H1 (cell line): ENCODE results near the gene TMEM18. TPM values are rescaled to one million over a fixed set of nuclear protein-coding genes. Genes with fewer than 3 reads are reported as not detected.

Experiments
- TAF1 ChIP-seq: IDR thresholded peaks from 2 replicates; pipeline ENCODE4 v1.6.1; 2011; ENCODE audit warnings: mild to moderate bottlenecking, low read depth, low read length
- TAF7 ChIP-seq: optimal IDR thresholded peaks from 2 replicates; pipeline ENCODE3; 2011; ENCODE audit warnings: low read depth, mild to moderate bottlenecking, inconsistent platforms, low read length, moderate library complexity, borderline replicate concordance
- polyA plus RNA-seq, 7 experiments: library from polyadenylated mRNA; depleted of rRNA in 3 of 7; stranded (reverse) in 5 of 7; unstranded in 2 of 7; fragments of >200 nt in 5 of 7; fragments of 200-250 nt in 2 of 7; gene quantifications; 1 replicate in 5 of 7; 2 replicates in 1 of 7; 4 replicates in 1 of 7; pipeline versions ENCODE4 v1.2.1 to v1.2.3, GENCODE V29; 2011 to 2013; ENCODE audit warnings: missing spikeins in 2 of 7, mixed read lengths in 2 of 7
- total RNA-seq: library from RNA; stranded (reverse); fragmentation: NEBNext Ultra II Directional; extraction: Animal tissue kit (Norgen Biotek cat#: 25700); gene quantifications from 2 replicates; pipeline ENCODE4 v1.2.1, GENCODE V29; 2021
- TF ChIP-seq, protein P1 (sequence below): IDR thresholded peaks from 2 replicates; pipeline ENCODE4 v1.6.1; 2012; ENCODE audit warnings: low read length, inconsistent platforms

Gene TMEM18
- total and polyA plus RNA-seq, 2 of the 8 experiments (the other 6 are each of a cell fraction or from before 2014, with no cell fraction given) = 22.4 to 27.1 TPM

DNA sequence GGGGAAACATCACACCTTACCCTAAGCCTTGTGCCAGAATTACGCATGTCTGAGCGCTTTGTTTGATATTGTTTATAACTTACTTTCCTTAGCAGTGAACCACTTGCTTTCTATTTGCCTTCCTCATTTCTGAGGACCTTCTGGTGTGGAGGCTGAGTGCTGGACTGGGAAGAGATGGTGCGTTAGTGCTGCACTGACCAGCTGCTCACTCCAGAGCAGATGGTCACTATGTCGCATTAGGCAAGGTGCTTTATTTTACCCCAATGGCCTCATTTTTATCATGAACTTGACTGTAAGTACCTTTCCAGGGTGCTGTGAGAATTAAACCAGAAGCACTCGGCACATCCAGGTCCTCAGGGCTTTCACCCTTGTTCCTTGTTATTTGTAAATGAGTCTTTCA lies 46.6 kb upstream of the TMEM18 start (continued):
- TF ChIP-seq, protein P1, sequence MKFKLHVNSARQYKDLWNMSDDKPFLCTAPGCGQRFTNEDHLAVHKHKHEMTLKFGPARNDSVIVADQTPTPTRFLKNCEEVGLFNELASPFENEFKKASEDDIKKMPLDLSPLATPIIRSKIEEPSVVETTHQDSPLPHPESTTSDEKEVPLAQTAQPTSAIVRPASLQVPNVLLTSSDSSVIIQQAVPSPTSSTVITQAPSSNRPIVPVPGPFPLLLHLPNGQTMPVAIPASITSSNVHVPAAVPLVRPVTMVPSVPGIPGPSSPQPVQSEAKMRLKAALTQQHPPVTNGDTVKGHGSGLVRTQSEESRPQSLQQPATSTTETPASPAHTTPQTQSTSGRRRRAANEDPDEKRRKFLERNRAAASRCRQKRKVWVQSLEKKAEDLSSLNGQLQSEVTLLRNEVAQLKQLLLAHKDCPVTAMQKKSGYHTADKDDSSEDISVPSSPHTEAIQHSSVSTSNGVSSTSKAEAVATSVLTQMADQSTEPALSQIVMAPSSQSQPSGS = no peak
- no peak for TF ChIP-seq TAF1
- no peak for TF ChIP-seq TAF7
